WTC11 (cell line): Measurements from ENCODE around the gene WDR90. TPM values are rescaled to one million over a fixed set of nuclear protein-coding genes. Genes with fewer than 3 reads are reported as not detected.

ENCODE experiments used
- ATF2 ChIP-seq: sonication (generic); formaldehyde crosslinking; IDR thresholded peaks from 2 replicates; pipeline ENCODE4 v1.8.1; 2022; ENCODE audit warnings: low read depth, missing genetic modification reagents, borderline replicate concordance
- E2F4 ChIP-seq: sonication (generic); formaldehyde crosslinking; IDR thresholded peaks from 2 replicates; pipeline ENCODE4 v1.8.1; 2022; ENCODE audit warnings: low read depth, mild to moderate bottlenecking, moderate library complexity, missing genetic modification reagents, borderline replicate concordance
- EMX1 ChIP-seq: fragments of 250-450 bp; sonication (Bioruptor Pico); IDR thresholded peaks from 2 replicates; pipeline ENCODE4 v1.8.0; 2021; ENCODE audit warnings: mild to moderate bottlenecking
- ESRRA ChIP-seq: sonication (generic); formaldehyde crosslinking; IDR thresholded peaks from 2 replicates; pipeline ENCODE4 v1.8.1; 2022; ENCODE audit warnings: mild to moderate bottlenecking, missing genetic modification reagents, borderline replicate concordance
- GABPB1 ChIP-seq: sonication (generic); formaldehyde crosslinking; IDR thresholded peaks from 2 replicates; pipeline ENCODE4 v1.8.1; 2023; ENCODE audit warnings: mild to moderate bottlenecking, missing genetic modification reagents
- HMGA2 ChIP-seq: fragments of 250-450 bp; sonication (Bioruptor Pico); IDR thresholded peaks from 2 replicates; pipeline ENCODE4 v1.4.0; 2021; ENCODE audit warnings: mild to moderate bottlenecking, moderate library complexity
- JAZF1 ChIP-seq: fragments of 250-450 bp; sonication (Bioruptor Pico); IDR thresholded peaks from 2 replicates; pipeline ENCODE4 v1.9.0; 2021; ENCODE audit warnings: moderate library complexity, mild to moderate bottlenecking, inconsistent platforms
- MYBL2 ChIP-seq: sonication (generic); formaldehyde crosslinking; IDR thresholded peaks from 2 replicates; pipeline ENCODE4 v1.8.1; 2023; ENCODE audit warnings: mild to moderate bottlenecking, moderate library complexity, missing genetic modification reagents
- NR1H2 ChIP-seq: sonication (generic); formaldehyde crosslinking; IDR thresholded peaks from 2 replicates; pipeline ENCODE4 v1.9.0; 2021; ENCODE audit warnings: mild to moderate bottlenecking, moderate library complexity, missing genetic modification reagents
- NR2C2 ChIP-seq: sonication (generic); formaldehyde crosslinking; IDR thresholded peaks from 2 replicates; pipeline ENCODE4 v1.8.0; 2022; ENCODE audit warnings: mild to moderate bottlenecking, missing genetic modification reagents
- PREB ChIP-seq: sonication (generic); formaldehyde crosslinking; IDR thresholded peaks from 2 replicates; pipeline ENCODE4 v1.8.1; 2022; ENCODE audit warnings: mild to moderate bottlenecking, missing genetic modification reagents, moderate library complexity, borderline replicate concordance
- PRRX2 ChIP-seq: fragments of 250-450 bp; sonication (Bioruptor Pico); IDR thresholded peaks from 2 replicates; pipeline ENCODE4 v1.8.0; 2021; ENCODE audit warnings: mild to moderate bottlenecking
- SMAD3 ChIP-seq: sonication (generic); formaldehyde crosslinking; IDR thresholded peaks from 2 replicates; pipeline ENCODE4 v1.8.0; 2022; ENCODE audit warnings: missing genetic modification reagents, mild to moderate bottlenecking, borderline replicate concordance
- SMAD4 ChIP-seq: sonication (generic); formaldehyde crosslinking; IDR thresholded peaks from 2 replicates; pipeline ENCODE4 v1.8.0; 2022; ENCODE audit warnings: mild to moderate bottlenecking, missing genetic modification reagents
- ZNF121 ChIP-seq: sonication (generic); formaldehyde crosslinking; IDR thresholded peaks from 2 replicates; pipeline ENCODE4 v1.8.0; 2023; ENCODE audit warnings: missing genetic modification reagents
- ZNF416 ChIP-seq: fragments of 250-450 bp; sonication (Bioruptor Pico); IDR thresholded peaks from 2 replicates; pipeline ENCODE4 v1.9.0; 2021; ENCODE audit warnings: mild to moderate bottlenecking, inconsistent platforms
- ZNF512 ChIP-seq: sonication (generic); formaldehyde crosslinking; IDR thresholded peaks from 2 replicates; pipeline ENCODE4 v1.8.1; 2022; ENCODE audit warnings: missing genetic modification reagents, borderline replicate concordance
- total RNA-seq: library from RNA; stranded (reverse); gene quantifications from 3 replicates; pipeline ENCODE4 v1.2.3, GENCODE V29; 2021
- TF ChIP-seq, protein P1 (sequence below): fragments of 250-450 bp; sonication (Bioruptor Pico); IDR thresholded peaks from 2 replicates; pipeline ENCODE4 v1.8.0; 2021; ENCODE audit warnings: mild to moderate bottlenecking
- TF ChIP-seq, protein P2 (sequence below): sonication (generic); formaldehyde crosslinking; IDR thresholded peaks from 2 replicates; pipeline ENCODE4 v1.8.0; 2022; ENCODE audit warnings: missing genetic modification reagents
- TF ChIP-seq, protein P3 (sequence below): sonication (generic); formaldehyde crosslinking; IDR thresholded peaks from 2 replicates; pipeline ENCODE4 v1.8.1; 2023; ENCODE audit warnings: mild to moderate bottlenecking, missing genetic modification reagents, borderline replicate concordance

The WDR90 gene
- total RNA-seq, 1 experiment from 2014 or later, result 75.8 TPM

DNA sequence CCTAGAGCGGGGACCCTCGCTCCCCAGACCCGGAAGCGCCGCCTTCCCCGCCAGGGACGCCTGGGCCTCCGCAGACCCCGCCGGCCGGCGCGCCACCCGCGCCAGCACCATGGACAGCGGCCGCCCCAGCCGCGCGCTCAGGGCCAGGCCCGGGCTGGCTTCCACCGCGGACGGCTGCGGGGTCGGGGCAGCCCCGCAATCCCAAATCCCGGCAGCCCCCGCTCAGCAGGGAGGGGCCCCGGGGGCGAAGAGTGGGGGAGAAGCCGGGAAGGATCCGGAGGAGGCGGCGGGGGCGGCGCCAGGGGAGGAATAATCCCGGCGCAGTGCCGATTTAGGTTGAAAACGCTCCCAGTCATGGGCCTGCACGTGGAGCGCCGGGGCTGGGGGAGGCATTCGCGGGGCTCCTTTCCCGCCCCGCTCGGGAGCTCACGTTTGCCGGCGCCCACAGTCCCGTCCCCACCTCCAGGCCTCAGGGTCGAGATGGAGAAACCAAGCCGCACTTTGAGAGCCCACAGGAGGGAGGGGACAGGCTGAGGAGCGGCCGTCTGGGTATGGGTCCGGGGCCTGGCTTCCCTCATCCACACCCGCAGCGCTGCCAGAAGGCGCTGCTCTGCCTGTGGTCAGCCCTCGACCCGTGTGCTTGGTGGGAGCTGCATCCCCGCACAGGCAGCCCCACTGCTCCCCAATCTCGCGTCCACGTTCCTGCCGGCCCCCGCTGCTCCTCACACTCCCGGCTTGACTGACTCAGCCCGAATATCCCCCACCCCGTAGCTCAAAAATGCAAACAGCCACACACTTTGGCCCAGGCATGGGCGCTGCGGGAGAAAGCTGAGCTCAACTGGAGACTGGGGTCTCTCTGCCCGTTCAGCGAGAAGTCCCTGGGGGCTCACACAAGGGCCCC lies 51.8 kb downstream of the WDR90 start (continued):
- TF ChIP-seq, protein P1, sequence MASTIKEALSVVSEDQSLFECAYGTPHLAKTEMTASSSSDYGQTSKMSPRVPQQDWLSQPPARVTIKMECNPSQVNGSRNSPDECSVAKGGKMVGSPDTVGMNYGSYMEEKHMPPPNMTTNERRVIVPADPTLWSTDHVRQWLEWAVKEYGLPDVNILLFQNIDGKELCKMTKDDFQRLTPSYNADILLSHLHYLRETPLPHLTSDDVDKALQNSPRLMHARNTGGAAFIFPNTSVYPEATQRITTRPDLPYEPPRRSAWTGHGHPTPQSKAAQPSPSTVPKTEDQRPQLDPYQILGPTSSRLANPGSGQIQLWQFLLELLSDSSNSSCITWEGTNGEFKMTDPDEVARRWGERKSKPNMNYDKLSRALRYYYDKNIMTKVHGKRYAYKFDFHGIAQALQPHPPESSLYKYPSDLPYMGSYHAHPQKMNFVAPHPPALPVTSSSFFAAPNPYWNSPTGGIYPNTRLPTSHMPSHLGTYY, result no peak
- TF ChIP-seq NR1H2 (CRISPR knock-in tag), result no peak
- TF ChIP-seq, protein P2, sequence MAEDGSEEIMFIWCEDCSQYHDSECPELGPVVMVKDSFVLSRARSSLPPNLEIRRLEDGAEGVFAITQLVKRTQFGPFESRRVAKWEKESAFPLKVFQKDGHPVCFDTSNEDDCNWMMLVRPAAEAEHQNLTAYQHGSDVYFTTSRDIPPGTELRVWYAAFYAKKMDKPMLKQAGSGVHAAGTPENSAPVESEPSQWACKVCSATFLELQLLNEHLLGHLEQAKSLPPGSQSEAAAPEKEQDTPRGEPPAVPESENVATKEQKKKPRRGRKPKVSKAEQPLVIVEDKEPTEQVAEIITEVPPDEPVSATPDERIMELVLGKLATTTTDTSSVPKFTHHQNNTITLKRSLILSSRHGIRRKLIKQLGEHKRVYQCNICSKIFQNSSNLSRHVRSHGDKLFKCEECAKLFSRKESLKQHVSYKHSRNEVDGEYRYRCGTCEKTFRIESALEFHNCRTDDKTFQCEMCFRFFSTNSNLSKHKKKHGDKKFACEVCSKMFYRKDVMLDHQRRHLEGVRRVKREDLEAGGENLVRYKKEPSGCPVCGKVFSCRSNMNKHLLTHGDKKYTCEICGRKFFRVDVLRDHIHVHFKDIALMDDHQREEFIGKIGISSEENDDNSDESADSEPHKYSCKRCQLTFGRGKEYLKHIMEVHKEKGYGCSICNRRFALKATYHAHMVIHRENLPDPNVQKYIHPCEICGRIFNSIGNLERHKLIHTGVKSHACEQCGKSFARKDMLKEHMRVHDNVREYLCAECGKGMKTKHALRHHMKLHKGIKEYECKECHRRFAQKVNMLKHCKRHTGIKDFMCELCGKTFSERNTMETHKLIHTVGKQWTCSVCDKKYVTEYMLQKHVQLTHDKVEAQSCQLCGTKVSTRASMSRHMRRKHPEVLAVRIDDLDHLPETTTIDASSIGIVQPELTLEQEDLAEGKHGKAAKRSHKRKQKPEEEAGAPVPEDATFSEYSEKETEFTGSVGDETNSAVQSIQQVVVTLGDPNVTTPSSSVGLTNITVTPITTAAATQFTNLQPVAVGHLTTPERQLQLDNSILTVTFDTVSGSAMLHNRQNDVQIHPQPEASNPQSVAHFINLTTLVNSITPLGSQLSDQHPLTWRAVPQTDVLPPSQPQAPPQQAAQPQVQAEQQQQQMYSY (CRISPR knock-in tag), result no peak; the same call in 1 of the 2 replicates
- no peak; the same call in 1 of the 2 replicates for TF ChIP-seq SMAD3 (CRISPR knock-in tag)
- TF ChIP-seq SMAD4, result peak; percentile 89; the same call in 1 of the 2 replicates
- TF ChIP-seq JAZF1 (CRISPR knock-in tag), result no peak
- TF ChIP-seq ESRRA (CRISPR knock-in tag), result peak; percentile 97
- no peak for TF ChIP-seq ZNF512 (CRISPR knock-in tag)
- no peak for TF ChIP-seq PRRX2 (CRISPR knock-in tag)
- peak; percentile 72; the same call in 1 of the 2 replicates for TF ChIP-seq MYBL2 (CRISPR knock-in tag)
- no peak for TF ChIP-seq ATF2 (CRISPR knock-in tag)
- TF ChIP-seq GABPB1 (CRISPR knock-in tag), result 0 out of 2 replicates have a peak, but pooled peaks have one; percentile 15
- TF ChIP-seq NR2C2 (CRISPR knock-in tag), result 0 out of 2 replicates have a peak, but pooled peaks have one; percentile 63
- TF ChIP-seq EMX1, result no peak
- no peak for TF ChIP-seq ZNF121 (CRISPR knock-in tag)
- no peak for TF ChIP-seq ZNF416 (CRISPR knock-in tag)
- peak; percentile 91 for TF ChIP-seq E2F4 (CRISPR knock-in tag)
- no peak for TF ChIP-seq HMGA2 (CRISPR knock-in tag)
- peak; percentile 25; the same call in 1 of the 2 replicates for TF ChIP-seq PREB (CRISPR knock-in tag)
- TF ChIP-seq, protein P3, sequence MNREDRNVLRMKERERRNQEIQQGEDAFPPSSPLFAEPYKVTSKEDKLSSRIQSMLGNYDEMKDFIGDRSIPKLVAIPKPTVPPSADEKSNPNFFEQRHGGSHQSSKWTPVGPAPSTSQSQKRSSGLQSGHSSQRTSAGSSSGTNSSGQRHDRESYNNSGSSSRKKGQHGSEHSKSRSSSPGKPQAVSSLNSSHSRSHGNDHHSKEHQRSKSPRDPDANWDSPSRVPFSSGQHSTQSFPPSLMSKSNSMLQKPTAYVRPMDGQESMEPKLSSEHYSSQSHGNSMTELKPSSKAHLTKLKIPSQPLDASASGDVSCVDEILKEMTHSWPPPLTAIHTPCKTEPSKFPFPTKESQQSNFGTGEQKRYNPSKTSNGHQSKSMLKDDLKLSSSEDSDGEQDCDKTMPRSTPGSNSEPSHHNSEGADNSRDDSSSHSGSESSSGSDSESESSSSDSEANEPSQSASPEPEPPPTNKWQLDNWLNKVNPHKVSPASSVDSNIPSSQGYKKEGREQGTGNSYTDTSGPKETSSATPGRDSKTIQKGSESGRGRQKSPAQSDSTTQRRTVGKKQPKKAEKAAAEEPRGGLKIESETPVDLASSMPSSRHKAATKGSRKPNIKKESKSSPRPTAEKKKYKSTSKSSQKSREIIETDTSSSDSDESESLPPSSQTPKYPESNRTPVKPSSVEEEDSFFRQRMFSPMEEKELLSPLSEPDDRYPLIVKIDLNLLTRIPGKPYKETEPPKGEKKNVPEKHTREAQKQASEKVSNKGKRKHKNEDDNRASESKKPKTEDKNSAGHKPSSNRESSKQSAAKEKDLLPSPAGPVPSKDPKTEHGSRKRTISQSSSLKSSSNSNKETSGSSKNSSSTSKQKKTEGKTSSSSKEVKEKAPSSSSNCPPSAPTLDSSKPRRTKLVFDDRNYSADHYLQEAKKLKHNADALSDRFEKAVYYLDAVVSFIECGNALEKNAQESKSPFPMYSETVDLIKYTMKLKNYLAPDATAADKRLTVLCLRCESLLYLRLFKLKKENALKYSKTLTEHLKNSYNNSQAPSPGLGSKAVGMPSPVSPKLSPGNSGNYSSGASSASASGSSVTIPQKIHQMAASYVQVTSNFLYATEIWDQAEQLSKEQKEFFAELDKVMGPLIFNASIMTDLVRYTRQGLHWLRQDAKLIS (CRISPR knock-in tag), result no peak
